ENCODE data around the gene KIF16B. TPM values are rescaled to one million over a fixed set of nuclear protein-coding genes. Genes with fewer than 3 reads are reported as not detected.

KIF16B gene
- total and polyA plus RNA-seq, 2 of the 8 experiments (the other 6 are each of a cell fraction or from before 2014, with no cell fraction given): 3.0 to 9.2 TPM

GRCh38 chr20:16481977-16482376 is 91.3 kb downstream of the KIF16B start:
- no peaks in the 10 kb centered on the region for H3K9me3 ChIP-seq (ENCODE audit: insufficient read depth in 2 of 2, low read depth in 1 of 2, low read length in 1 of 2)
- H3K4ac ChIP-seq (replicated peaks; ENCODE audit: insufficient read length, low read depth, low read length): no peak overlapping the region
- no peak overlapping the region for H2BK120ac ChIP-seq (replicated peaks; ENCODE audit: low read depth, low read length)
- H2AFZ ChIP-seq (ENCODE audit: low read length): no peak overlapping the region
- FAIRE-seq (no peak), DNase-seq (ENCODE audit: low read depth in 1 of 2, low spot score in 2 of 2) (no peak)
- H3K36me3 ChIP-seq (ENCODE audit: control insufficient read depth in 2 of 4, insufficient read depth in 4 of 4, low read length in 3 of 4): no peaks in the 10 kb centered on the region; a peak in 1 of 8 replicates
- no peaks in the 10 kb centered on the region for H3K27me3 ChIP-seq (replicated peaks in 1 of 4; ENCODE audit: control insufficient read depth in 3 of 4, extremely low read depth in 1 of 4, insufficient read depth in 3 of 4, low read length in 3 of 4)
- peaks cover 0 to 3% (median 0%) of the 10 kb centered on the region in 4 experiments; a peak in 1 of 7 replicates for H3K4me1 ChIP-seq (replicated peaks in 1 of 4; ENCODE audit: control insufficient read depth in 3 of 4, insufficient read depth in 4 of 4, low read length in 3 of 4)
- ChIA-PET CTCF (ENCODE audit: partially characterized antibody) (interaction anchor here (2.0 kb wide), 1 partner anchor 34 kb away, joined by 4 read pairs; no protein-coding TSS in a partner anchor), POLR2A (ENCODE audit: partially characterized antibody) (no interaction called here)
- no peak overlapping the region for H4K91ac ChIP-seq (replicated peaks; ENCODE audit: insufficient read length, low read length)
- H3K23ac ChIP-seq (ENCODE audit: insufficient read length): no peak overlapping the region
- no peaks in the 10 kb centered on the region for H3K79me1 ChIP-seq (ENCODE audit: low read depth, low read length)
- H3K56ac ChIP-seq (replicated peaks; ENCODE audit: insufficient read length, low read depth, low read length): no peak overlapping the region
- no peaks in the 10 kb centered on the region for H3K79me2 ChIP-seq (ENCODE audit: control insufficient read depth in 1 of 2, insufficient read depth in 2 of 2, low read length in 2 of 2)
- H3K23me2 ChIP-seq (ENCODE audit: low read depth, low read length): no peaks in the 10 kb centered on the region
- no peak overlapping the region for H2BK15ac ChIP-seq (ENCODE audit: low read length)
- no peak overlapping the region for H2BK12ac ChIP-seq (ENCODE audit: low read depth, low read length)
- no peaks in the 10 kb centered on the region for H4K20me1 ChIP-seq (replicated peaks in 1 of 2; ENCODE audit: control insufficient read depth in 1 of 2, insufficient read depth in 2 of 2, low read length in 2 of 2)
- no peak overlapping the region for H3K18ac ChIP-seq (ENCODE audit: extremely low read depth, low read length)
- H4K5ac ChIP-seq (ENCODE audit: insufficient read length, low read depth, low read length): no peak overlapping the region
- H3K4me2 ChIP-seq (ENCODE audit: insufficient read depth in 1 of 2, low read depth in 2 of 2, low read length in 2 of 2): no peak overlapping the region
- 100% methylated on average over 2 of the region's 2 CpGs; no CpG with 5 or more reads in 1 of the 2 experiments for WGBS, 2 experiments (ENCODE audit: extremely low coverage in 1 of 2, insufficient coverage in 1 of 2, insufficient read length in 1 of 2, insufficient replicate concordance in 2 of 2, low coverage in 1 of 2, low lambda C conversion rate in 2 of 2, missing lambda C conversion rate in 1 of 2)
- no peak overlapping the region for H3K9ac ChIP-seq (replicated peaks in 1 of 4; ENCODE audit: extremely low read depth in 1 of 4, low read depth in 3 of 4, low read length in 3 of 4)
- TF ChIP-seq EGR1 (IDR thresholded peaks at IDR 0.05; ENCODE audit: borderline replicate concordance, low read depth, low read length) (no peak), JUND (IDR thresholded peaks at IDR 0.05; ENCODE audit: low read length) (no peak), SRF (IDR thresholded peaks at IDR 0.05; ENCODE audit: low read depth, low read length) (no peak), SUZ12 (IDR thresholded peaks at IDR 0.05; ENCODE audit: low read length) (no peak), NRF1 (IDR thresholded peaks at IDR 0.05; ENCODE audit: low read depth, low read length) (no peak), USF2 (IDR thresholded peaks at IDR 0.05; ENCODE audit: low read length) (no peak), MAX (IDR thresholded peaks at IDR 0.05) (no peak), POLR2AphosphoS5 (IDR thresholded peaks at IDR 0.05; ENCODE audit: low read depth, low read length) (no peak), RXRA (IDR thresholded peaks at IDR 0.05; ENCODE audit: insufficient read depth, low read depth, low read length) (no peak), SP1 (IDR thresholded peaks at IDR 0.05; ENCODE audit: low read depth, low read length) (no peak), JUN (IDR thresholded peaks at IDR 0.05; ENCODE audit: low read depth, low read length) (no peak), RBBP5 (IDR thresholded peaks at IDR 0.05; ENCODE audit: borderline replicate concordance, low read depth, low read length) (no peak), RAD21 (IDR thresholded peaks at IDR 0.05 in 1 of 2, conservative IDR thresholded peaks at IDR 0.05 in 1 of 2; ENCODE audit: low read depth in 2 of 2, low read length in 2 of 2) (no peak)
- H3K14ac ChIP-seq (ENCODE audit: insufficient read length): no peak overlapping the region
- no peak overlapping the region for H3K4me3 ChIP-seq (ENCODE audit: extremely low read depth in 1 of 4, insufficient read depth in 2 of 4, low read depth in 3 of 4, low read length in 4 of 4)
- H2AK5ac ChIP-seq (ENCODE audit: low read depth, low read length): no peak overlapping the region
- H3K27ac ChIP-seq (ENCODE audit: low read depth, low read length): no peak overlapping the region
- H2BK20ac ChIP-seq (ENCODE audit: low read length): no peak overlapping the region
- H4K8ac ChIP-seq (ENCODE audit: extremely low read depth, insufficient read depth, low read length): no peak overlapping the region
- H2BK5ac ChIP-seq (ENCODE audit: low read depth, low read length): no peak overlapping the region

Measured in H1 (cell line).